Measurements from ENCODE around the gene SERGEF.

SERGEF gene

DNA sequence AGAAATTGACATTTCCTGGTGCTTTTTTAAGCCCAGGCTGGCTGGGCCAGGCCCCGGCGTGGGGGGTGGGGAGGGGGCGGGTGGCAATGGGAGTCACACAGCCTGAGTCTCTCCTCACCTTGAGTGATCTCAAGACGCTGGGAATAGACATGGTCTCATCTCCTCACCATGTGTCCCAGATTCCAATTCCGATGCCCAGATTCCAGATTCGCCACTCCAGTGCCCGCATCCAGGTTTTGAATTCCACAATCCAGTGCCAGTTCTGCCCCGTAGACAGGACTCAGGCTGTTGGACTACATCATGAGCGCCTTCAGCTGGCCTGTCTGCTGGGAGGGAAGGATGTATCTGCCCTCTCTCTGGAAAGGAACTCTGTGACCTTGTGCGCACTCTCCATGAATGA lies 259.2 kb downstream of the SERGEF start:
- TF ChIP-seq, protein P1, sequence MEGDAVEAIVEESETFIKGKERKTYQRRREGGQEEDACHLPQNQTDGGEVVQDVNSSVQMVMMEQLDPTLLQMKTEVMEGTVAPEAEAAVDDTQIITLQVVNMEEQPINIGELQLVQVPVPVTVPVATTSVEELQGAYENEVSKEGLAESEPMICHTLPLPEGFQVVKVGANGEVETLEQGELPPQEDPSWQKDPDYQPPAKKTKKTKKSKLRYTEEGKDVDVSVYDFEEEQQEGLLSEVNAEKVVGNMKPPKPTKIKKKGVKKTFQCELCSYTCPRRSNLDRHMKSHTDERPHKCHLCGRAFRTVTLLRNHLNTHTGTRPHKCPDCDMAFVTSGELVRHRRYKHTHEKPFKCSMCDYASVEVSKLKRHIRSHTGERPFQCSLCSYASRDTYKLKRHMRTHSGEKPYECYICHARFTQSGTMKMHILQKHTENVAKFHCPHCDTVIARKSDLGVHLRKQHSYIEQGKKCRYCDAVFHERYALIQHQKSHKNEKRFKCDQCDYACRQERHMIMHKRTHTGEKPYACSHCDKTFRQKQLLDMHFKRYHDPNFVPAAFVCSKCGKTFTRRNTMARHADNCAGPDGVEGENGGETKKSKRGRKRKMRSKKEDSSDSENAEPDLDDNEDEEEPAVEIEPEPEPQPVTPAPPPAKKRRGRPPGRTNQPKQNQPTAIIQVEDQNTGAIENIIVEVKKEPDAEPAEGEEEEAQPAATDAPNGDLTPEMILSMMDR (IDR thresholded peaks at IDR 0.05; ENCODE audit: poor library complexity, severe bottlenecking) = no peak
- Histone ChIP-seq H3K4me3 (ENCODE audit: severe bottlenecking) (no peak overlapping the region), H3K27me3 (ENCODE audit: insufficient read depth, poor library complexity, severe bottlenecking) (peaks cover 5% of the 10 kb centered on the region), H3K4me1 (ENCODE audit: insufficient read depth, poor library complexity, severe bottlenecking) (no peaks in the 10 kb centered on the region), H3K36me3 (ENCODE audit: low read depth) (no peaks in the 10 kb centered on the region), H3K27ac (ENCODE audit: poor library complexity, severe bottlenecking) (no peak overlapping the region), H3K9me3 (ENCODE audit: severe bottlenecking) (no peaks in the 10 kb centered on the region)
- DNase-seq (ENCODE audit: low spot score) = no peak
- no peak for ATAC-seq (ENCODE audit: low read depth)

GRCh38 chr11:17753153-17753552 lies 259.7 kb downstream of the SERGEF start:
- H3K4me1 ChIP-seq (ENCODE audit: insufficient read depth, poor library complexity, severe bottlenecking) = no peaks in the 10 kb centered on the region
- no peaks in the 10 kb centered on the region for H3K9me3 ChIP-seq (ENCODE audit: severe bottlenecking)
- H3K4me3 ChIP-seq (ENCODE audit: severe bottlenecking) = no peak overlapping the region
- peaks cover 5% of the 10 kb centered on the region for H3K27me3 ChIP-seq (ENCODE audit: insufficient read depth, poor library complexity, severe bottlenecking)
- TF ChIP-seq, protein P1 (IDR thresholded peaks at IDR 0.05; ENCODE audit: poor library complexity, severe bottlenecking) = no peak
- DNase-seq (ENCODE audit: low spot score) = no peak
- no peaks in the 10 kb centered on the region for H3K36me3 ChIP-seq (ENCODE audit: low read depth)
- no peak for ATAC-seq (ENCODE audit: low read depth)
- no peak overlapping the region for H3K27ac ChIP-seq (ENCODE audit: poor library complexity, severe bottlenecking)

DNA sequence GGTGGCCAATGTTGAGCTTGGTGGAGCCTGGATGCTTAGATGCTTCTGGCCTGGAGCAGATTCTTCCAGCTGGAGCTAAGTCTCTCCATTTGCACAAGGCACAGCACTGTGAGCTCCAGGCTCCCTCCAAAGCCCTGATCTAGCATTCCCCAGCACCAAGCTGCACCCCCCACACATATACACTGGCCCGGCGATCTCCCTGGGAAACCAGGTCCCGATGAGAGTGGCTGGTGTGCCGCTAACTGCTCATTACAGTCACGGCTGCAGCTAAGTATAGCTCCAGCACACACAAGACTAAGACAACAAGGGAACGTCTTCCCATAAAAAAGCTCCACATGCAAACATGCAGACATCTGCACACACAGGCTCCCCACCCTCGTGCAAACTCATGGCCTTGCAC lies 260.7 kb downstream of the SERGEF start:
- H3K9me3 ChIP-seq (ENCODE audit: severe bottlenecking) = no peaks in the 10 kb centered on the region
- H3K27ac ChIP-seq (ENCODE audit: poor library complexity, severe bottlenecking) = no peak overlapping the region
- peak; percentile 19 for DNase-seq (ENCODE audit: low spot score)
- ATAC-seq (ENCODE audit: low read depth) = no peak
- no peaks in the 10 kb centered on the region for H3K36me3 ChIP-seq (ENCODE audit: low read depth)
- no peaks in the 10 kb centered on the region for H3K4me1 ChIP-seq (ENCODE audit: insufficient read depth, poor library complexity, severe bottlenecking)
- no peak overlapping the region for H3K4me3 ChIP-seq (ENCODE audit: severe bottlenecking)
- TF ChIP-seq, protein P1 (IDR thresholded peaks at IDR 0.05; ENCODE audit: poor library complexity, severe bottlenecking) = no peak
- H3K27me3 ChIP-seq (ENCODE audit: insufficient read depth, poor library complexity, severe bottlenecking) = peaks cover 5% of the 10 kb centered on the region

GRCh38 chr11:17751558-17751957 lies 261.3 kb downstream of the SERGEF start:
- TF ChIP-seq, protein P1 (IDR thresholded peaks at IDR 0.05; ENCODE audit: poor library complexity, severe bottlenecking) = no peak
- Histone ChIP-seq H3K27me3 (ENCODE audit: insufficient read depth, poor library complexity, severe bottlenecking) (peaks cover 1% of the 10 kb centered on the region), H3K36me3 (ENCODE audit: low read depth) (no peaks in the 10 kb centered on the region), H3K4me3 (ENCODE audit: severe bottlenecking) (no peak overlapping the region), H3K4me1 (ENCODE audit: insufficient read depth, poor library complexity, severe bottlenecking) (no peaks in the 10 kb centered on the region), H3K9me3 (ENCODE audit: severe bottlenecking) (no peaks in the 10 kb centered on the region), H3K27ac (ENCODE audit: poor library complexity, severe bottlenecking) (no peak overlapping the region)
- ATAC-seq (ENCODE audit: low read depth) = no peak
- DNase-seq (ENCODE audit: low spot score) = no peak

DNA sequence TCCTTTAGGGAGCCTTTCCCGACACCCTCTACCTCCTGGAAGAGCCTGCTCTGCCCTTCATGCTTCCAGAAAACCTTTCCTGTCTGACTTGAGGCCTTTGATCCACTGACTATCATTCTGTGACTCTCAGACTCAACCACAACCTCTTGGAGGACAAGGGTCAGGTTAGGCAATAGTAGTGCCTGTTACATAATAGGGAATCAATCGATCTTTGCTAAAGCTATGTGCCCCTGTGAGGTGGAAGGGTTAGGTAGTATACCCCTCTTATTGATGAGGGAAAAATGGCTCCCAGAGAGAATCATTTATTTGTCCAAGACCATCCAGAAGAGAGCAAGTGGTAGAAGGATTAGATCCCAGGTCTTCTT lies 262.1 kb downstream of the SERGEF start:
- ATAC-seq (ENCODE audit: low read depth) (no peak), DNase-seq (ENCODE audit: low spot score) (no peak)
- Histone ChIP-seq H3K27ac (ENCODE audit: poor library complexity, severe bottlenecking) (no peak overlapping the region), H3K36me3 (ENCODE audit: low read depth) (no peaks in the 10 kb centered on the region), H3K4me3 (ENCODE audit: severe bottlenecking) (no peak overlapping the region), H3K4me1 (ENCODE audit: insufficient read depth, poor library complexity, severe bottlenecking) (no peaks in the 10 kb centered on the region), H3K9me3 (ENCODE audit: severe bottlenecking) (no peaks in the 10 kb centered on the region), H3K27me3 (ENCODE audit: insufficient read depth, poor library complexity, severe bottlenecking) (no peaks in the 10 kb centered on the region)
- TF ChIP-seq, protein P1 (IDR thresholded peaks at IDR 0.05; ENCODE audit: poor library complexity, severe bottlenecking) = no peak
